ENCODE data around the gene KCNJ16.

Gene KCNJ16

GRCh38 chr17:70074236-70074830, 692 bp upstream of the KCNJ16 start:
- TF ChIP-seq FOXM1 (IDR thresholded peaks at IDR 0.05; ENCODE audit: borderline replicate concordance, low read depth) = no peak
- no peak for TF ChIP-seq EP300 (IDR thresholded peaks at IDR 0.05; ENCODE audit: borderline replicate concordance)
- TF ChIP-seq CEBPB (IDR thresholded peaks at IDR 0.05) = no peak
- no peak for TF ChIP-seq CREB1 (IDR thresholded peaks at IDR 0.05; ENCODE audit: low read depth)
- TF ChIP-seq YY1 (IDR thresholded peaks at IDR 0.05; ENCODE audit: low read depth) = no peak
- TF ChIP-seq RAD21 (IDR thresholded peaks at IDR 0.05; ENCODE audit: low read depth) = no peak
- TF ChIP-seq TAF1 (IDR thresholded peaks at IDR 0.05; ENCODE audit: low read depth) = no peak
- no peak for TF ChIP-seq TCF12 (IDR thresholded peaks at IDR 0.05; ENCODE audit: low read depth)
- no peak for TF ChIP-seq MAX (IDR thresholded peaks at IDR 0.05)
- no peak for TF ChIP-seq REST (IDR thresholded peaks at IDR 0.05; ENCODE audit: low read depth)
- no peak for TF ChIP-seq USF1 (IDR thresholded peaks at IDR 0.05)
- no peak for TF ChIP-seq TEAD4 (IDR thresholded peaks at IDR 0.05)

GRCh38 chr17:70076189-70076588, 1.2 kb downstream of the KCNJ16 start:
- no peak for TF ChIP-seq REST (IDR thresholded peaks at IDR 0.05; ENCODE audit: low read depth)
- TF ChIP-seq RAD21 (IDR thresholded peaks at IDR 0.05; ENCODE audit: low read depth) = no peak
- no peak for TF ChIP-seq FOXM1 (IDR thresholded peaks at IDR 0.05; ENCODE audit: borderline replicate concordance, low read depth)
- no peak for TF ChIP-seq EGR1 (IDR thresholded peaks at IDR 0.05)
- TF ChIP-seq CEBPB (IDR thresholded peaks at IDR 0.05) = no peak
- no peak for TF ChIP-seq EP300 (IDR thresholded peaks at IDR 0.05; ENCODE audit: borderline replicate concordance)
- no peak for TF ChIP-seq TCF12 (IDR thresholded peaks at IDR 0.05; ENCODE audit: low read depth)
- no peak for TF ChIP-seq ZBTB7A (IDR thresholded peaks at IDR 0.05; ENCODE audit: low read depth)
- no peak for TF ChIP-seq NFIC (IDR thresholded peaks at IDR 0.05)
- no peak for TF ChIP-seq YY1 (IDR thresholded peaks at IDR 0.05; ENCODE audit: low read depth)
- TF ChIP-seq CREB1 (IDR thresholded peaks at IDR 0.05; ENCODE audit: low read depth) = no peak
- TF ChIP-seq TEAD4 (IDR thresholded peaks at IDR 0.05) = no peak
- no peak for TF ChIP-seq TAF1 (IDR thresholded peaks at IDR 0.05; ENCODE audit: low read depth)
- no peak for TF ChIP-seq USF1 (IDR thresholded peaks at IDR 0.05)
- no peak for TF ChIP-seq MAX (IDR thresholded peaks at IDR 0.05)

- no peak for TF ChIP-seq YY1 (IDR thresholded peaks at IDR 0.05; ENCODE audit: low read depth)
- no peak for TF ChIP-seq NFIC (IDR thresholded peaks at IDR 0.05)
- no peak for TF ChIP-seq REST (IDR thresholded peaks at IDR 0.05; ENCODE audit: low read depth)
- TF ChIP-seq CEBPB (IDR thresholded peaks at IDR 0.05) = no peak
- no peak for TF ChIP-seq FOXM1 (IDR thresholded peaks at IDR 0.05; ENCODE audit: borderline replicate concordance, low read depth)
- TF ChIP-seq ZBTB7A (IDR thresholded peaks at IDR 0.05; ENCODE audit: low read depth) = no peak
- TF ChIP-seq EP300 (IDR thresholded peaks at IDR 0.05; ENCODE audit: borderline replicate concordance) = no peak
Observed at GRCh38 chr17:70076831-70077230, 1.8 kb downstream of the KCNJ16 start.

- TF ChIP-seq TAF1 (IDR thresholded peaks at IDR 0.05; ENCODE audit: low read depth) (no peak), YY1 (IDR thresholded peaks at IDR 0.05; ENCODE audit: low read depth) (no peak), ZBTB7A (IDR thresholded peaks at IDR 0.05; ENCODE audit: low read depth) (no peak), USF1 (IDR thresholded peaks at IDR 0.05) (no peak), TCF12 (IDR thresholded peaks at IDR 0.05; ENCODE audit: low read depth) (no peak), CEBPB (IDR thresholded peaks at IDR 0.05) (no peak), RAD21 (IDR thresholded peaks at IDR 0.05; ENCODE audit: low read depth) (no peak), TEAD4 (IDR thresholded peaks at IDR 0.05) (no peak), FOXM1 (IDR thresholded peaks at IDR 0.05; ENCODE audit: borderline replicate concordance, low read depth) (no peak), MAX (IDR thresholded peaks at IDR 0.05) (no peak), EGR1 (IDR thresholded peaks at IDR 0.05) (no peak), EP300 (IDR thresholded peaks at IDR 0.05; ENCODE audit: borderline replicate concordance) (no peak), NFIC (IDR thresholded peaks at IDR 0.05) (no peak), REST (IDR thresholded peaks at IDR 0.05; ENCODE audit: low read depth) (no peak), CREB1 (IDR thresholded peaks at IDR 0.05; ENCODE audit: low read depth) (no peak)
Observed at GRCh38 chr17:70078549-70078948, 3.5 kb downstream of the KCNJ16 start.
